Liver (tissue), 9 donors: Measurements from ENCODE around the gene PTH2. TPM values are rescaled to one million over a fixed set of nuclear protein-coding genes. Genes with fewer than 3 reads are reported as not detected.

Experiments used
- DNase-seq: peaks from one replicate; pipeline ENCODE4 v3.0.0-alpha.2; 2017; ENCODE audit warnings: low spot score
- H3K27ac ChIP-seq, 2 donors: one replicate each; pipeline ENCODE4 v1.7.0; 2013; ENCODE audit warnings: inconsistent platforms in 2 of 2, low read length in 2 of 2, control low read depth in 1 of 2, low read depth in 1 of 2, mild to moderate bottlenecking in 1 of 2
- H3K27me3 ChIP-seq, 4 donors: one replicate each; pipeline versions ENCODE4 v1.6.1 to v1.7.0; 2013; ENCODE audit warnings: low read length in 3 of 4, inconsistent platforms in 1 of 4, mild to moderate bottlenecking in 1 of 4, moderate library complexity in 1 of 4; ENCODE audit not compliant: control insufficient read depth in 4 of 4, insufficient read depth in 4 of 4
- H3K36me3 ChIP-seq, 4 donors: one replicate each; pipeline versions ENCODE4 v1.6.1 to v1.7.0; 2013; ENCODE audit warnings: low read length in 3 of 4, mild to moderate bottlenecking in 3 of 4, low read depth in 1 of 4, moderate library complexity in 1 of 4; ENCODE audit not compliant: control insufficient read depth in 4 of 4, insufficient read depth in 3 of 4
- H3K4me1 ChIP-seq, 4 donors: one replicate each; pipeline versions ENCODE4 v1.6.1 to v1.7.0; 2013; ENCODE audit warnings: low read length in 3 of 4, mild to moderate bottlenecking in 3 of 4, moderate library complexity in 1 of 4; ENCODE audit not compliant: control insufficient read depth in 4 of 4, insufficient read depth in 4 of 4
- H3K4me3 ChIP-seq, 3 donors: one replicate each; pipeline versions ENCODE4 v1.6.1 to v1.7.0; 2013; ENCODE audit warnings: low read length in 3 of 3, control low read depth in 1 of 3, low read depth in 1 of 3, mild to moderate bottlenecking in 1 of 3
- H3K9ac ChIP-seq, 2 donors: one replicate each; pipeline ENCODE4 v1.7.0; 2013; ENCODE audit warnings: low read length in 2 of 2, mild to moderate bottlenecking in 2 of 2, moderate library complexity in 2 of 2, control low read depth in 1 of 2, low read depth in 1 of 2
- H3K9me3 ChIP-seq, 4 donors: one replicate each; pipeline versions ENCODE4 v1.6.1 to v1.7.0; 2013; ENCODE audit warnings: low read length in 3 of 4; ENCODE audit not compliant: control insufficient read depth in 4 of 4
- ATF3 ChIP-seq: IDR thresholded peaks from 2 replicates; pipeline ENCODE4 v1.6.1; 2016; ENCODE audit warnings: antibody characterized with exemption
- CTCF ChIP-seq: fragments of 150-350 bp; IDR thresholded peaks from 2 replicates; pipeline ENCODE4 v1.5.1; 2017; ENCODE audit warnings: improper control_type of control experiment, low read depth, low read length; ENCODE audit not compliant: missing input control
- EGR1 ChIP-seq, 2 donors: IDR thresholded peaks; 2 replicates each; pipeline ENCODE4 v1.6.1; 2016 to 2018; ENCODE audit warnings: antibody characterized with exemption in 2 of 2, low read depth in 2 of 2
- FOXA1 ChIP-seq: IDR thresholded peaks from 2 replicates; pipeline ENCODE4 v1.6.1; 2016; ENCODE audit warnings: antibody characterized with exemption
- FOXA2 ChIP-seq: IDR thresholded peaks from 2 replicates; pipeline ENCODE4 v1.6.1; 2016; ENCODE audit warnings: antibody characterized with exemption
- GABPA ChIP-seq, 2 donors: IDR thresholded peaks in 1 of 2; conservative IDR thresholded peaks in 1 of 2; 2 replicates each; pipeline ENCODE4 v1.6.1; 2016; ENCODE audit warnings: antibody characterized with exemption in 2 of 2, mild to moderate bottlenecking in 1 of 2, moderate library complexity in 1 of 2
- HNF4A ChIP-seq, 2 donors: conservative IDR thresholded peaks; 2 replicates each; pipeline ENCODE4 v1.6.1; 2016; ENCODE audit warnings: antibody characterized with exemption in 2 of 2, mild to moderate bottlenecking in 2 of 2
- HNF4G ChIP-seq: IDR thresholded peaks from 2 replicates; pipeline ENCODE4 v1.6.1; 2016; ENCODE audit warnings: antibody characterized with exemption
- JUND ChIP-seq, 2 donors: IDR thresholded peaks; 2 replicates each; pipeline ENCODE4 v1.6.1; 2016; ENCODE audit warnings: antibody characterized with exemption in 2 of 2
- MAX ChIP-seq: IDR thresholded peaks from 2 replicates; pipeline ENCODE4 v1.6.1; 2016; ENCODE audit warnings: antibody characterized with exemption
- NR2F2 ChIP-seq: IDR thresholded peaks from 2 replicates; pipeline ENCODE4 v1.6.1; 2016; ENCODE audit warnings: antibody characterized with exemption
- RXRA ChIP-seq, 2 donors: IDR thresholded peaks; 2 replicates each; pipeline ENCODE4 v1.6.1; 2017 to 2018; ENCODE audit warnings: antibody characterized with exemption in 2 of 2, mild to moderate bottlenecking in 1 of 2
- SP1 ChIP-seq: IDR thresholded peaks from 2 replicates; pipeline ENCODE4 v1.6.1; 2018; ENCODE audit warnings: antibody characterized with exemption, mild to moderate bottlenecking
- TAF1 ChIP-seq: conservative IDR thresholded peaks from 2 replicates; pipeline ENCODE4 v1.6.1; 2016; ENCODE audit warnings: antibody characterized with exemption, mild to moderate bottlenecking
- YY1 ChIP-seq: IDR thresholded peaks from 2 replicates; pipeline ENCODE4 v1.6.1; 2016; ENCODE audit warnings: antibody characterized with exemption, mild to moderate bottlenecking
- WGBS: extraction: QIAGEN DNeasy Blood & Tissue Kit; methylation state at CpG from one replicate; pipeline ENCODE4 v1.1.7; 2013; 5-methylcytosine and 5-hydroxymethylcytosine counted together
- polyA plus RNA-seq, 2 donors: library from polyadenylated mRNA; stranded (reverse) in 1 of 2; unstranded in 1 of 2; fragments of 200-250 nt in 1 of 2; fragments of >200 nt in 1 of 2; fragmentation: Nextera tagmentation in 1 of 2; extraction: Ambion mirVana in 1 of 2; gene quantifications; one replicate each; pipeline versions ENCODE4 v1.2.1 to v1.2.3, GENCODE V29; 2013 to 2015
- total RNA-seq, 2 donors: library from RNA; depleted of rRNA; stranded (reverse); fragments of >200 nt; gene quantifications; one replicate each; pipeline ENCODE4 v1.2.3, GENCODE V29; 2014
- donor health status: healthy.
- donor health status: healthy.
- donor health status: healthy.
- donor health status: healthy.
- donor health status: healthy.

Gene PTH2
- total and polyA plus RNA-seq, 4 donors, result not detected

- no peak for TF ChIP-seq ATF3
- TF ChIP-seq JUND (IDR thresholded peaks at IDR 0.05), result no peak
- no peak for TF ChIP-seq GABPA (IDR thresholded peaks at IDR 0.05 in 1 of 2, conservative IDR thresholded peaks at IDR 0.05 in 1 of 2)
- TF ChIP-seq MAX, result no peak
- no peak for TF ChIP-seq RXRA (IDR thresholded peaks at IDR 0.05)
- no peak overlapping the region for H3K27ac ChIP-seq
- H3K4me1 ChIP-seq, result no peaks in the 10 kb centered on the region
- H3K27me3 ChIP-seq, result no peaks in the 10 kb centered on the region
- peaks cover under 1 to 3% (median 2%) of the 10 kb centered on the region in 4 donors for H3K36me3 ChIP-seq
- no peak overlapping the region for H3K9ac ChIP-seq
- H3K9me3 ChIP-seq, result no peaks in the 10 kb centered on the region
- WGBS, result 96% methylated on average over 12 of the region's 12 CpGs
- DNase-seq, result no peak
- no peak overlapping the region for H3K4me3 ChIP-seq
Measured at GRCh38 chr19:49459388-49459787, 36.1 kb upstream of the PTH2 start.

GRCh38 chr19:49458567-49458903 lies 35.3 kb upstream of the PTH2 start:
- TF ChIP-seq HNF4A (conservative IDR thresholded peaks at IDR 0.05), result no peak
- no peak for TF ChIP-seq HNF4G
- TF ChIP-seq EGR1 (IDR thresholded peaks at IDR 0.05; ENCODE audit: low read depth in 2 of 2), result no peak
- no peak for TF ChIP-seq FOXA2
- TF ChIP-seq RXRA (IDR thresholded peaks at IDR 0.05), result no peak
- no peak for TF ChIP-seq JUND (IDR thresholded peaks at IDR 0.05)
- TF ChIP-seq MAX, result no peak
- no peak for TF ChIP-seq YY1
- no peak for TF ChIP-seq CTCF
- TF ChIP-seq SP1, result no peak
- Histone ChIP-seq H3K27ac (no peak overlapping the region), H3K27me3 (no peaks in the 10 kb centered on the region), H3K9ac (no peak overlapping the region), H3K36me3 (peaks cover 0 to 3% (median 1%) of the 10 kb centered on the region in 4 donors), H3K9me3 (no peaks in the 10 kb centered on the region), H3K4me3 (no peak overlapping the region), H3K4me1 (peaks cover 0 to 6% (median 3%) of the 10 kb centered on the region in 4 donors)
- 92% methylated on average over 5 of the region's 5 CpGs for WGBS
- DNase-seq, result no peak

- no peak for DNase-seq
- Histone ChIP-seq H3K4me1 (peaks cover 0 to 16% (median 3%) of the 10 kb centered on the region in 4 donors), H3K27ac (no peak overlapping the region), H3K36me3 (peaks cover 0 to 3% (median 1%) of the 10 kb centered on the region in 4 donors), H3K9ac (no peak overlapping the region), H3K4me3 (no peak overlapping the region), H3K9me3 (no peaks in the 10 kb centered on the region), H3K27me3 (no peaks in the 10 kb centered on the region)
- TF ChIP-seq ATF3 (no peak), EGR1 (IDR thresholded peaks at IDR 0.05; ENCODE audit: low read depth in 2 of 2) (no peak), HNF4G (no peak), TAF1 (no peak), NR2F2 (no peak), MAX (no peak), HNF4A (conservative IDR thresholded peaks at IDR 0.05) (no peak), SP1 (no peak), FOXA1 (no peak), CTCF (no peak), GABPA (IDR thresholded peaks at IDR 0.05 in 1 of 2, conservative IDR thresholded peaks at IDR 0.05 in 1 of 2) (no peak), RXRA (IDR thresholded peaks at IDR 0.05) (no peak)
- WGBS, result 91% methylated on average over 5 of the region's 5 CpGs
Measured at GRCh38 chr19:49456326-49456725, 33.1 kb upstream of the PTH2 start.
